AG10803 (cell line): ENCODE data around the gene PP2D1.

ENCODE experiments used
- DNase-seq: peaks from one replicate; pipeline ENCODE4 v3.0.0; 2010; ENCODE audit warnings: low read depth
- H3K4me3 ChIP-seq: 2 replicates; pipeline ENCODE4 v1.5.1; 2011; ENCODE audit warnings: mild to moderate bottlenecking, low read length, control low read depth
- CTCF ChIP-seq: conservative IDR thresholded peaks from 2 replicates; pipeline ENCODE4 v1.5.1; 2011; ENCODE audit warnings: mild to moderate bottlenecking, low read length, control low read depth, inconsistent platforms

Gene PP2D1

DNA sequence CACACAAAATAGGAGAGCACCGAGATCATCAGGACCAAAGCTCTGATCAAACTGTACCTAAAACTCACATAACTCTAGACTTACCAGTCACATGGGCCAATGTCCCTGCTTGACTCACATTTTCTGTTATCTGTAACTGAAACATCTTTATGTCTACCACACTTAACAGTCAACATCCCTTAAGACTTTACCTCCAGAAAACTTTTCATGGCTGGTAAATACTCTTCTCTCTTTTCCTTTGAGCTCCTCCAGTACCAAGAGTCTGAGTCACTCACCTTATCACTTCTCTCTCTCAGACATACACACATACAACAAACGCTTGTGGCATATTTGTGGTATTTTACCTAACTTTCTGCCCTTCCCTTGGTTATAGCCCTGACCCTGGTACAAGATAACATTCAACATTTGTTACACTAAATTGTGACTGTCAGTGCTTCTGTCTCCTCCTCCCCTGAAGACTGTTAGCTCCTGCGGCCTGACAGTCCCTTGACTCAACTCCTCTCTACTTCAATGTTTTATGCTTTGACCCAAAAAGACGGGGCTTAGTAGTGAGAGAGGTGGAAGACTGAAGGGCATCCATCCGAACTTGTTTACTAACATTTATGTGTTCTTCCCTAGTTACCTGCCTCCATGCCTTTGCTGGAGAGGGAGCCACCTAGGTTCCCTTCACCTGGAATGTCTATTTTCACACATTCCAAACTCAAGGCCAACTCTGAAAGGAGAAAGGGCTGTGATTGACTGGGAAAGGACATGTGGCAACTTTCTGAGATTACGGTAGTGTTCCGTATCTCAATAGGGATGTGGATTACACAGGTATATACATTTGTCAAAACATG lies 74.4 kb downstream of the PP2D1 start:
- no peak for DNase-seq
- no peak overlapping the region for H3K4me3 ChIP-seq
- TF ChIP-seq CTCF, result no peak
